HG03097 (cell line): Measurements from ENCODE around the gene PHF21A.

Experiments used
- ATAC-seq: cut with Tn5 transposase; IDR thresholded peaks from one replicate; pipeline ENCODE4 v1.9.1; 2021; ENCODE audit not compliant: unreplicated experiment, low FRiP score

The PHF21A gene

GRCh38 chr11:46099963-46100316 is 21.3 kb downstream of the PHF21A start:
- no peak for ATAC-seq

GRCh38 chr11:46090375-46090774 is 30.9 kb downstream of the PHF21A start:
- no peak for ATAC-seq

- ATAC-seq: no peak
These were observed 41.6 kb downstream of the PHF21A start for GRCh38 chr11:46079662-46080061.

- no peak for ATAC-seq
These were observed 45.3 kb downstream of the PHF21A start for GRCh38 chr11:46075928-46076327.

GRCh38 chr11:46075168-46075567 is 46.1 kb downstream of the PHF21A start:
- no peak for ATAC-seq

- ATAC-seq: no peak
These were observed 47.6 kb downstream of the PHF21A start for GRCh38 chr11:46073632-46074031.

- ATAC-seq: no peak
These were observed 48.9 kb downstream of the PHF21A start for GRCh38 chr11:46072172-46072964.

GRCh38 chr11:46071091-46071490 is 50.2 kb downstream of the PHF21A start:
- ATAC-seq: no peak

GRCh38 chr11:46069595-46069994 is 51.7 kb downstream of the PHF21A start:
- ATAC-seq: no peak

GRCh38 chr11:46066335-46066734 is 54.9 kb downstream of the PHF21A start:
- ATAC-seq: no peak

- no peak for ATAC-seq
These were observed 55.6 kb downstream of the PHF21A start for GRCh38 chr11:46065681-46066080.

GRCh38 chr11:46064221-46064620 is 57.0 kb downstream of the PHF21A start:
- no peak for ATAC-seq

- ATAC-seq: no peak
These were observed 58.1 kb downstream of the PHF21A start for GRCh38 chr11:46063138-46063537.

GRCh38 chr11:46060013-46060412 is 61.2 kb downstream of the PHF21A start:
- ATAC-seq: no peak

- no peak for ATAC-seq
These were observed 63.8 kb downstream of the PHF21A start for GRCh38 chr11:46057489-46057888.

GRCh38 chr11:46055371-46055770 is 65.9 kb downstream of the PHF21A start:
- ATAC-seq: no peak

GRCh38 chr11:46051102-46051501 is 70.2 kb downstream of the PHF21A start:
- no peak for ATAC-seq

- ATAC-seq: no peak
These were observed 70.6 kb downstream of the PHF21A start for GRCh38 chr11:46050662-46051061.

GRCh38 chr11:46050003-46050461 is 71.2 kb downstream of the PHF21A start:
- ATAC-seq: no peak

- ATAC-seq: no peak
These were observed 71.8 kb downstream of the PHF21A start for GRCh38 chr11:46049325-46049897.

- ATAC-seq: no peak
These were observed 73.1 kb downstream of the PHF21A start for GRCh38 chr11:46048198-46048597.

GRCh38 chr11:46047520-46047919 is 73.7 kb downstream of the PHF21A start:
- no peak for ATAC-seq
